GM13976 (cell line): ENCODE data around the gene OTOGL.
"Not testable (repeated sequence)": the region's sequence is repeated elsewhere in the genome, so short reads cannot be mapped to it uniquely, and the experiment has no call there.

Source experiments
- DNase-seq: peaks from one replicate; pipeline ENCODE4 v3.0.0; 2012; ENCODE audit warnings: low spot score
- CTCF ChIP-seq: IDR thresholded peaks from 2 replicates; pipeline ENCODE4 v1.5.1; 2012; ENCODE audit warnings: borderline replicate concordance, mild to moderate bottlenecking; ENCODE audit not compliant: insufficient read depth; ENCODE audit errors: extremely low read depth, missing control alignments, control extremely low read depth
- in situ Hi-C: fragments of 300-500 bp; cut with MboI; formaldehyde crosslinking; loops from one replicate; pipeline ENCODE4 v1.12.0; 2022; ENCODE audit warnings: low sequenced_read_pairs, mixed read lengths, inconsistent platforms; ENCODE audit not compliant: unreplicated experiment

The OTOGL gene

GRCh38 chr12:80143537-80143936 is 44.2 kb downstream of the OTOGL start:
- no peak for TF ChIP-seq CTCF
- in situ Hi-C loops = no loop called here
- DNase-seq = no peak

- in situ Hi-C loops, DNase-seq: not testable (repeated sequence)
Measured at GRCh38 chr12:80149547-80150313, 50.4 kb downstream of the OTOGL start.

- in situ Hi-C loops = no loop called here
- TF ChIP-seq CTCF = no peak
- DNase-seq = no peak
Measured at GRCh38 chr12:80151131-80151530, 51.8 kb downstream of the OTOGL start.

- in situ Hi-C loops = no loop called here
- DNase-seq = peak; percentile 21
- no peak for TF ChIP-seq CTCF
Measured at GRCh38 chr12:80154261-80154660, 54.9 kb downstream of the OTOGL start.

GRCh38 chr12:80156306-80156705 is 57.0 kb downstream of the OTOGL start:
- TF ChIP-seq CTCF = no peak
- in situ Hi-C loops = no loop called here
- DNase-seq = no peak

GRCh38 chr12:80157645-80158044 is 58.3 kb downstream of the OTOGL start:
- in situ Hi-C loops = no loop called here

More at GRCh38 chr12:80157645-80158044, 58.3 kb downstream of the OTOGL start:
- no peak for DNase-seq
- TF ChIP-seq CTCF = no peak
